ENCODE data around the gene ZNF362. TPM values are rescaled to one million over a fixed set of nuclear protein-coding genes. Genes with fewer than 3 reads are reported as not detected.

The ZNF362 gene
- total RNA-seq, 6 experiments from 2014 or later = 15.3 to 19.6 (median 17.0) TPM

DNA sequence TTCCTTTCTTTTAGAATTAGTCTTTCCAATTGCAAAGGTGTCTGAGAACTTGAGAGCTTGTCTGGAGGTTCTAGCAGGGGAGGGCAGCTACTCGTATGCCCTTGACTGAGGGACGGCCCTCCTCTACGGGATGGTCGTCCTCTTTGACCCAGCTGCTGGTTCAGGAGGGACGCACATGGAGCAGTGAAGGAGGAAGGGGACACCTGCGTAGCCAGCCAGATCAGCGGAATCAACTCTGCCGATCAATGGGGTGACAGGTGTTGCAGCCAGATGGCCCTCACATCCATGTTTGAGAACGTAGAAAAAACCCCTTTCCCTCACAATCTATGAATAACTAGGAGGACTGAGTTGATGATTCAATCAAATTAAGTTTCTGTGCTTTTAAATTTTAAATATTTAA is 80.3 kb downstream of the ZNF362 start:
- Mint-ChIP-seq H3K9me3 (no peaks in the 10 kb centered on the region), H3K27me3 (ENCODE audit: insufficient read depth) (no peaks in the 10 kb centered on the region; the same call in none of the 2 replicates), H3K27ac (peak overlapping the region; percentile 74), H3K4me1 (ENCODE audit: low read depth) (peaks cover 98% of the 10 kb centered on the region), H3K36me3 (ENCODE audit: low read depth) (peaks cover 52% of the 10 kb centered on the region), H3K4me3 (peak overlapping the region; percentile 45; the same call in 1 of the 2 replicates)
- TF ChIP-seq, protein P1, sequence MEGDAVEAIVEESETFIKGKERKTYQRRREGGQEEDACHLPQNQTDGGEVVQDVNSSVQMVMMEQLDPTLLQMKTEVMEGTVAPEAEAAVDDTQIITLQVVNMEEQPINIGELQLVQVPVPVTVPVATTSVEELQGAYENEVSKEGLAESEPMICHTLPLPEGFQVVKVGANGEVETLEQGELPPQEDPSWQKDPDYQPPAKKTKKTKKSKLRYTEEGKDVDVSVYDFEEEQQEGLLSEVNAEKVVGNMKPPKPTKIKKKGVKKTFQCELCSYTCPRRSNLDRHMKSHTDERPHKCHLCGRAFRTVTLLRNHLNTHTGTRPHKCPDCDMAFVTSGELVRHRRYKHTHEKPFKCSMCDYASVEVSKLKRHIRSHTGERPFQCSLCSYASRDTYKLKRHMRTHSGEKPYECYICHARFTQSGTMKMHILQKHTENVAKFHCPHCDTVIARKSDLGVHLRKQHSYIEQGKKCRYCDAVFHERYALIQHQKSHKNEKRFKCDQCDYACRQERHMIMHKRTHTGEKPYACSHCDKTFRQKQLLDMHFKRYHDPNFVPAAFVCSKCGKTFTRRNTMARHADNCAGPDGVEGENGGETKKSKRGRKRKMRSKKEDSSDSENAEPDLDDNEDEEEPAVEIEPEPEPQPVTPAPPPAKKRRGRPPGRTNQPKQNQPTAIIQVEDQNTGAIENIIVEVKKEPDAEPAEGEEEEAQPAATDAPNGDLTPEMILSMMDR (IDR thresholded peaks at IDR 0.05) = no peak
- no peak for DNase-seq

DNA sequence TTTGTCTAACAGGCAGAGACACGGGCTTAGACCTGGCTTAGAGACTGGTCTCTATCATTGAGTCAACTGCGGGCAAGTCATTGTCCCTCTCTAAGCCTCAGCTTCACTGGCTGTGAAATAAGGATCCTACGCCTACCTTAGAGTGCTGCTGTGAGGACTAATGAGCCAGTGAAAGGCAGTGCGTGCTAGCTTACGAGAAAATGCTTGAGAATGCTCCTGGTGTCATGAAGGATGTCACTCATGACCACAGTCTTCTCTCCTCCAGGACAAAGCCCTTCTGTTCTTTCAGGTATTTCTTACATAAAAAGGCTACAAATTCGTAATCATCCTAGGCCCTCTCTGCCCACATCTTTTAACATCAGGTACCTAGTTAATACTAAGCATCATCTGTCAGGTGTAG is 81.1 kb downstream of the ZNF362 start:
- Mint-ChIP-seq H3K36me3 (ENCODE audit: low read depth) (peaks cover 44% of the 10 kb centered on the region), H3K4me3 (peak overlapping the region; percentile 33; the same call in 1 of the 2 replicates), H3K27ac (peak overlapping the region; percentile 75), H3K27me3 (ENCODE audit: insufficient read depth) (no peaks in the 10 kb centered on the region; the same call in none of the 2 replicates), H3K9me3 (no peaks in the 10 kb centered on the region), H3K4me1 (ENCODE audit: low read depth) (peaks cover 98% of the 10 kb centered on the region)
- TF ChIP-seq, protein P1 (IDR thresholded peaks at IDR 0.05) = no peak
- no peak for DNase-seq

DNA sequence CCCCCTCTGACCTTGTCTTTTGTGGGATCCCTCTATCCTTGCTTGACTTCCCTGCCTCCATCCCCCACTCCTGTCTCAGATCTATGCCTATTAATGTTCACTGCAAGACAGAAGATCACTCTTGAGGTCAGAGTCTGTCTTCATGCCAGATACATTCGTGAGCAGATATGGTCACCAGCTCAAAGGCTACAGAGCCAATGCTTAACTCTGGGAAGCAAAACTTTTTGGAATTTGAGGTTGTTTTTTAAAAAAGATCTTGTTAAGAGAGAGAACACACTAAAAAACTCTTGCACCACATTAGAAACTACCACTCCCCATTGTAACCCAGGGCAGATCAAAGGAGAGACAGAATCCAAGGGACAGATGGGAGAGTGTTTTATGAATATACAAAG is 81.8 kb downstream of the ZNF362 start:
- peaks cover 44% of the 10 kb centered on the region for H3K36me3 Mint-ChIP-seq (ENCODE audit: low read depth)
- H3K4me3 Mint-ChIP-seq = peak overlapping the region; percentile 33
- peak overlapping the region; percentile 75 for H3K27ac Mint-ChIP-seq
- TF ChIP-seq, protein P1 (IDR thresholded peaks at IDR 0.05) = no peak
- DNase-seq = peak; percentile 60
- no peaks in the 10 kb centered on the region; the same call in none of the 2 replicates for H3K27me3 Mint-ChIP-seq (ENCODE audit: insufficient read depth)
- H3K9me3 Mint-ChIP-seq = no peaks in the 10 kb centered on the region
- peaks cover 98% of the 10 kb centered on the region for H3K4me1 Mint-ChIP-seq (ENCODE audit: low read depth)

DNA sequence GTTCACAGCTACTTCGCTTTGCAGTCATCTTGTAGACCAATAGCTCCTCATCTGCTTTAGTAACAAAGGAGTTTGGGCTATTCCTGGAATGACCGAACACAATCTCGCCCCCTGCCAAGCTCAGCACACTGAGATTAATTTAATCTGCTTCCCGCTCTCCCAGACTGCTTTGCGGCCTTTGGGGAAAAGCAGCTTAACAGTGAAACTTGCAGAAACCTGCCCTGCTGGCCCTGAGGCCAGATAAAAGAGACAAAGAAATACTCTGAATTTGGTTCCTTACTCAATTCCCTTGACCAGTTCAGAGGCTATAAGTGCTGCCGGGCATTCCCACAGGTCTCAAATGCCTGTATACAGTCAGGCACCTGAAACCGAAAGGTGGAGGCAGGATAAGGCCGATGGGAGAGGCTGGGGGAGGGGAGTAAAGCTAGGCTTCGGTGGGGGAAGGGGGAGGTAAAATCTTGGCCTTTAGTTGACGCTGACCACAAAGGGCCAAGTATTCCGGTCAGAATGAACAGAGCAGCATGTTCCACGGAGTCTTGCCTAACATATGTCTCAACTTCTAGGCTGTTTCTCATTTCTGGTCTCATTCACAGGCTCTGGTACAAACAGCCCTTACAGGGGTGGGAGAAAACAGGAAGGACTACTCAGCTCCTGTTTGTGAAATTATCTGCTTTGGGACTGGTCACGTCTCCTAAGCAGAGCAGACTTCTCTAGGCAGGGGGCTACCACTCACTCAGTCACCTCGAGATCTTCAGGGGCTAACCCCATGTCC is 82.3 kb downstream of the ZNF362 start:
- H3K27ac Mint-ChIP-seq = peak overlapping the region; percentile 75
- peak overlapping the region; percentile 33 for H3K4me3 Mint-ChIP-seq
- no peaks in the 10 kb centered on the region for H3K9me3 Mint-ChIP-seq

GRCh38 chr1:33339413-33339812 is 83.1 kb downstream of the ZNF362 start:
- TF ChIP-seq, protein P1 (IDR thresholded peaks at IDR 0.05) = peak; percentile 47; the same call in 1 of the 2 replicates
- Mint-ChIP-seq H3K4me1 (ENCODE audit: low read depth) (peaks cover 98% of the 10 kb centered on the region), H3K27me3 (ENCODE audit: insufficient read depth) (no peaks in the 10 kb centered on the region; the same call in none of the 2 replicates), H3K27ac (peak overlapping the region; percentile 75), H3K4me3 (peak overlapping the region; percentile 33), H3K36me3 (ENCODE audit: low read depth) (peaks cover 41% of the 10 kb centered on the region), H3K9me3 (no peaks in the 10 kb centered on the region)
- no peak for DNase-seq

More for the DNA sequence above, 82.3 kb downstream of the ZNF362 start:
- TF ChIP-seq, protein P1 (IDR thresholded peaks at IDR 0.05) = no peak
- peak; percentile 61 for DNase-seq
- no peaks in the 10 kb centered on the region; the same call in none of the 2 replicates for H3K27me3 Mint-ChIP-seq (ENCODE audit: insufficient read depth)
- peaks cover 41% of the 10 kb centered on the region for H3K36me3 Mint-ChIP-seq (ENCODE audit: low read depth)
- H3K4me1 Mint-ChIP-seq (ENCODE audit: low read depth) = peaks cover 98% of the 10 kb centered on the region
